Panc1 (cell line): ENCODE results near the gene FUT3. TPM values are rescaled to one million over a fixed set of nuclear protein-coding genes. Genes with fewer than 3 reads are reported as not detected.
A peak's percentile ranks its signal among the peaks of the same experiment; 100 is the strongest.

ENCODE experiments used
- ATAC-seq: fragments of 200-7000 bp; cut with Tn5 transposase; 2 replicates; pipeline ENCODE4 v1.9.1; 2020; ENCODE audit warnings: mild to moderate bottlenecking, moderate library complexity
- BruUV-seq: library from RNA; stranded (reverse); fragments of 400-500 nt; replicated peaks from 2 replicates; lab custom pipeline; 2021; lab: Mats Ljungman, UMichigan
- CTCF ChIA-PET: fragments of 300-600 bp; sonication (Branson Sonifier 250); formaldehyde crosslinking; loops from one replicate; lab custom pipeline; 2022; ENCODE audit warnings: antibody characterized with exemption; lab: Charles Lee
- POLR2A ChIA-PET: fragments of 300-600 bp; sonication (Branson Sonifier 250); formaldehyde crosslinking; loops from one replicate; lab custom pipeline; 2022; ENCODE audit warnings: antibody characterized with exemption; lab: Charles Lee
- DNase-seq: peaks from one replicate; pipeline ENCODE4 v3.0.0-alpha.2; 2010; ENCODE audit warnings: low read depth, low spot score
- H3K27ac ChIP-seq: 2 replicates; pipeline ENCODE4 v1.5.1; 2011; ENCODE audit warnings: mild to moderate bottlenecking, low read length, inconsistent platforms
- H3K27me3 ChIP-seq: fragments of 200-500 bp; sonication (Bioruptor generic); 2 replicates; pipeline ENCODE4 v1.6.0; 2014; ENCODE audit warnings: low read length, inconsistent platforms; ENCODE audit not compliant: control insufficient read depth, insufficient read depth
- H3K36me3 ChIP-seq: fragments of 200-500 bp; sonication (Bioruptor generic); 2 replicates; pipeline ENCODE4 v1.5.1; 2014; ENCODE audit warnings: inconsistent platforms, mild to moderate bottlenecking, low read length, moderate library complexity; ENCODE audit not compliant: control insufficient read depth, insufficient read depth
- H3K4me1 ChIP-seq: 2 replicates; pipeline ENCODE4 v1.5.1; 2011; ENCODE audit warnings: inconsistent platforms, mild to moderate bottlenecking, low read length, moderate library complexity; ENCODE audit not compliant: control insufficient read depth, insufficient read depth
- H3K4me3 ChIP-seq, 2 experiments: 2 replicates each; pipeline ENCODE4 v1.5.1; 2011 to 2012; ENCODE audit warnings: low read depth in 2 of 2, low read length in 2 of 2, mild to moderate bottlenecking in 2 of 2, inconsistent platforms in 1 of 2, moderate library complexity in 1 of 2
- H3K9me3 ChIP-seq: fragments of 200-500 bp; sonication (Bioruptor generic); 2 replicates; pipeline ENCODE4 v1.5.1; 2014; ENCODE audit warnings: low read depth, mild to moderate bottlenecking, inconsistent platforms, low read length, moderate library complexity; ENCODE audit not compliant: control insufficient read depth, insufficient read depth
- POLR2AphosphoS5 ChIP-seq: IDR thresholded peaks from 2 replicates; pipeline ENCODE4 v1.6.1; 2012; ENCODE audit warnings: mild to moderate bottlenecking, low read depth, low read length, moderate library complexity
- REST ChIP-seq, 2 experiments: IDR thresholded peaks; 2 replicates each; pipeline ENCODE4 v1.6.1; 2011 to 2012; ENCODE audit warnings: low read depth in 2 of 2, control low read depth in 1 of 2, low read length in 1 of 2, mild to moderate bottlenecking in 1 of 2, moderate library complexity in 1 of 2; ENCODE audit not compliant: insufficient read depth in 1 of 2
- SIN3A ChIP-seq: IDR thresholded peaks from 2 replicates; pipeline ENCODE4 v1.6.1; 2012; ENCODE audit warnings: low read depth, mild to moderate bottlenecking, low read length, moderate library complexity, borderline replicate concordance; ENCODE audit not compliant: insufficient read depth
- TCF7L2 ChIP-seq: IDR thresholded peaks from 2 replicates; pipeline ENCODE4 v1.6.1; 2011; ENCODE audit warnings: mild to moderate bottlenecking, low read depth, low read length, inconsistent platforms
- in situ Hi-C: cut with HindIII; loops from 2 replicates; pipeline ENCODE4 v1.10.0; 2016; ENCODE audit warnings: low sequenced_read_pairs, low pct_unique_long_range_greater_than_20kb
- intact Hi-C: fragments of 100-400 bp; cut with micrococcal nuclease; formaldehyde crosslinking; loops from one replicate; pipeline ENCODE4 v1.10.0; 2022; ENCODE audit not compliant: unreplicated experiment
- total RNA-seq: library from RNA; stranded (reverse); gene quantifications from one replicate; pipeline ENCODE4 v1.2.1, GENCODE V29; 2021; ENCODE audit not compliant: unreplicated experiment
- TF ChIP-seq, protein P1 (sequence below): fragments of 450-650 bp; IDR thresholded peaks from 2 replicates; pipeline ENCODE4 v1.5.1; 2017; ENCODE audit warnings: mild to moderate bottlenecking

FUT3 gene
- total RNA-seq, 1 experiment from 2014 or later: 0.36 TPM

GRCh38 chr19:5826531-5827341 is 24.5 kb downstream of the FUT3 start:
- Histone ChIP-seq H3K27me3 (no peaks in the 10 kb centered on the region), H3K36me3 (no peaks in the 10 kb centered on the region), H3K4me1 (peaks cover 8% of the 10 kb centered on the region), H3K27ac (peak overlapping the region; percentile 59; the same call in 1 of the 2 replicates), H3K9me3 (no peaks in the 10 kb centered on the region), H3K4me3 (peak overlapping the region; percentile 28 to 50; a peak in 3 of 4 replicates)
- ATAC-seq (no peak), DNase-seq (no peak)
- intact Hi-C loops: no loop called here
- TF ChIP-seq, protein P1, sequence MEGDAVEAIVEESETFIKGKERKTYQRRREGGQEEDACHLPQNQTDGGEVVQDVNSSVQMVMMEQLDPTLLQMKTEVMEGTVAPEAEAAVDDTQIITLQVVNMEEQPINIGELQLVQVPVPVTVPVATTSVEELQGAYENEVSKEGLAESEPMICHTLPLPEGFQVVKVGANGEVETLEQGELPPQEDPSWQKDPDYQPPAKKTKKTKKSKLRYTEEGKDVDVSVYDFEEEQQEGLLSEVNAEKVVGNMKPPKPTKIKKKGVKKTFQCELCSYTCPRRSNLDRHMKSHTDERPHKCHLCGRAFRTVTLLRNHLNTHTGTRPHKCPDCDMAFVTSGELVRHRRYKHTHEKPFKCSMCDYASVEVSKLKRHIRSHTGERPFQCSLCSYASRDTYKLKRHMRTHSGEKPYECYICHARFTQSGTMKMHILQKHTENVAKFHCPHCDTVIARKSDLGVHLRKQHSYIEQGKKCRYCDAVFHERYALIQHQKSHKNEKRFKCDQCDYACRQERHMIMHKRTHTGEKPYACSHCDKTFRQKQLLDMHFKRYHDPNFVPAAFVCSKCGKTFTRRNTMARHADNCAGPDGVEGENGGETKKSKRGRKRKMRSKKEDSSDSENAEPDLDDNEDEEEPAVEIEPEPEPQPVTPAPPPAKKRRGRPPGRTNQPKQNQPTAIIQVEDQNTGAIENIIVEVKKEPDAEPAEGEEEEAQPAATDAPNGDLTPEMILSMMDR: no peak; the same call in 1 of the 2 replicates
- TF ChIP-seq REST (IDR thresholded peaks at IDR 0.05; ENCODE audit: insufficient read depth in 1 of 2, low read depth in 2 of 2, low read length in 1 of 2) (no peak), SIN3A (no peak), POLR2AphosphoS5 (no peak), TCF7L2 (no peak)
- ChIA-PET CTCF (no interaction called here), POLR2A (no interaction called here)
- no TSS peak for BruUV-seq
- in situ Hi-C loops: no loop called here

GRCh38 chr19:5825178-5825577 is 26.1 kb downstream of the FUT3 start:
- TF ChIP-seq, protein P1: no peak
- TF ChIP-seq POLR2AphosphoS5 (no peak), REST (IDR thresholded peaks at IDR 0.05; ENCODE audit: insufficient read depth in 1 of 2, low read depth in 2 of 2, low read length in 1 of 2) (no peak), TCF7L2 (no peak)
- H3K27me3 ChIP-seq: no peaks in the 10 kb centered on the region
- CTCF ChIA-PET: interaction anchor here (0.5 to 1.4 kb wide), 4 partner anchors 21 to 75 kb away, joined by 5 to 16 read pairs (median 10); partner anchors contain the start of gene NRTN
- POLR2A ChIA-PET: interaction anchor here (0.5 kb wide), 1 partner anchor 106 kb away, joined by 3 read pairs; no protein-coding TSS in a partner anchor
- DNase-seq (no peak), ATAC-seq (no peak)
- BruUV-seq: no TSS peak
- intact Hi-C loops: no loop called here
- H3K4me1 ChIP-seq: peaks cover 8% of the 10 kb centered on the region
- no peak overlapping the region for H3K4me3 ChIP-seq
- no peaks in the 10 kb centered on the region for H3K9me3 ChIP-seq
- H3K36me3 ChIP-seq: no peaks in the 10 kb centered on the region
- in situ Hi-C loops: no loop called here
- H3K27ac ChIP-seq: no peak overlapping the region
